T-cell (primary cell): ENCODE data around the gene SYNE2. TPM values are rescaled to one million over a fixed set of nuclear protein-coding genes. Genes with fewer than 3 reads are reported as not detected.
"Not testable (repeated sequence)": the region's sequence is repeated elsewhere in the genome, so short reads cannot be mapped to it uniquely, and the experiment has no call there.

ENCODE experiments used
- ATAC-seq, 4 experiments: fragments of 200-7000 bp in 3 of 4; fragments of 150-1000 bp in 1 of 4; cut with Tn5 transposase; replicated peaks in 1 of 4; 1 replicate in 3 of 4; 2 replicates in 1 of 4; pipeline ENCODE4 v1.10.0; 2021; ENCODE audit warnings: moderate library complexity in 3 of 4, mild to moderate bottlenecking in 2 of 4, moderate number of reproducible peaks in 1 of 4
- CTCF ChIA-PET, 2 donors: fragments of 300-600 bp; sonication (Branson Sonifier 250); formaldehyde crosslinking; loops; one replicate each; lab custom pipeline; 2022; ENCODE audit warnings: antibody characterized with exemption in 2 of 2; lab: Charles Lee
- POLR2A ChIA-PET, 2 donors: fragments of 300-600 bp; sonication (Branson Sonifier 250); formaldehyde crosslinking; loops; one replicate each; lab custom pipeline; 2022; ENCODE audit warnings: antibody characterized with exemption in 2 of 2; lab: Charles Lee
- DNase-seq, 35 experiments: peaks; one replicate each; pipeline versions ENCODE4 v3.0.0 to v3.0.0-alpha.2; 2013 to 2023
- H3K27ac ChIP-seq: one replicate; pipeline ENCODE4 v1.5.1; 2013; ENCODE audit warnings: low read length
- H3K27me3 ChIP-seq, 2 experiments: replicated peaks in 1 of 2; 1 replicate in 1 of 2; 2 replicates in 1 of 2; pipeline versions ENCODE4 v1.6.1 to v1.7.0; 2013; ENCODE audit warnings: low read length in 1 of 2, mixed read lengths in 1 of 2; ENCODE audit not compliant: control insufficient read depth in 2 of 2, insufficient read depth in 2 of 2; ENCODE audit errors: extremely low read depth in 1 of 2
- H3K36me3 ChIP-seq, 2 donors: 1 replicate in 1 of 2; 2 replicates in 1 of 2; pipeline versions ENCODE4 v1.6.1 to v1.7.0; 2013; ENCODE audit warnings: low read length in 1 of 2; ENCODE audit not compliant: control insufficient read depth in 2 of 2, insufficient read depth in 1 of 2; ENCODE audit errors: extremely low read depth in 1 of 2
- H3K4me1 ChIP-seq, 2 experiments: 1 replicate in 1 of 2; 2 replicates in 1 of 2; pipeline versions ENCODE4 v1.6.1 to v1.7.0; 2013; ENCODE audit warnings: low read length in 2 of 2, mixed read lengths in 1 of 2; ENCODE audit not compliant: insufficient read depth in 2 of 2, control insufficient read depth in 1 of 2; ENCODE audit errors: extremely low read depth in 1 of 2
- H3K4me3 ChIP-seq, 2 donors: 1 replicate in 1 of 2; 2 replicates in 1 of 2; pipeline versions ENCODE4 v1.5.1 to v1.7.0; 2013; ENCODE audit warnings: mild to moderate bottlenecking in 2 of 2, low read length in 1 of 2, moderate library complexity in 1 of 2; ENCODE audit not compliant: control insufficient read depth in 1 of 2; ENCODE audit errors: extremely low read depth in 1 of 2
- H3K9me3 ChIP-seq: 2 replicates; pipeline ENCODE4 v1.7.0; 2013
- H3K27ac Mint-ChIP-seq, 2 donors: one replicate each; pipeline ENCODE4 v1.8.0; 2020 to 2021; ENCODE audit warnings: mild to moderate bottlenecking in 2 of 2, mixed read lengths in 2 of 2
- H3K27me3 Mint-ChIP-seq, 2 donors: one replicate each; pipeline ENCODE4 v1.8.0; 2021 to 2022; ENCODE audit warnings: mixed read lengths in 2 of 2
- H3K36me3 Mint-ChIP-seq: one replicate; pipeline ENCODE4 v1.8.0; 2021; ENCODE audit warnings: mixed read lengths
- H3K4me1 Mint-ChIP-seq, 3 donors: one replicate each; pipeline ENCODE4 v1.8.0; 2020 to 2022; ENCODE audit warnings: mixed read lengths in 3 of 3, mild to moderate bottlenecking in 1 of 3
- H3K4me3 Mint-ChIP-seq, 3 donors: one replicate each; pipeline ENCODE4 v1.8.0; 2020 to 2022; ENCODE audit warnings: mild to moderate bottlenecking in 3 of 3, mixed read lengths in 3 of 3, moderate library complexity in 3 of 3
- H3K9me3 Mint-ChIP-seq, 3 donors: one replicate each; pipeline ENCODE4 v1.8.0; 2020 to 2022; ENCODE audit warnings: mixed read lengths in 3 of 3
- WGBS: methylation state at CpG from one replicate; pipeline ENCODE4 v1.1.5; 2013; ENCODE audit warnings: missing lambda C conversion rate; ENCODE audit not compliant: insufficient coverage; 5-methylcytosine and 5-hydroxymethylcytosine counted together
- total RNA-seq, 35 experiments: library from RNA in 6 of 35; stranded (reverse) in 6 of 35; fragments of 120-200 nt in 1 of 35; gene quantifications; one replicate each; pipeline versions ENCODE4 v1.2.1 to v1.2.4 and lab custom pipeline; 2013 to 2026

The SYNE2 gene
- total RNA-seq, 5 donors from 2014 or later (not counting 1 experiment from before 2014, with no cell fraction given), result 150 to 321 (median 229) TPM

GRCh38 chr14:64112867-64113678 is 260.3 kb downstream of the SYNE2 start:
- peaks cover 56% of the 10 kb centered on the region for H3K36me3 Mint-ChIP-seq
- H3K27me3 Mint-ChIP-seq, result no peaks in the 10 kb centered on the region
- H3K4me1 Mint-ChIP-seq, result no peaks in the 10 kb centered on the region
- no peaks in the 10 kb centered on the region for H3K9me3 Mint-ChIP-seq
- ChIA-PET CTCF (no interaction called here), POLR2A (no interaction called here)
- Histone ChIP-seq H3K4me3 (no peak overlapping the region), H3K27ac (no peak overlapping the region), H3K4me1 (no peaks in the 10 kb centered on the region), H3K9me3 (no peaks in the 10 kb centered on the region), H3K36me3 (peaks cover 0 to 64% of the 10 kb centered on the region in 2 donors), H3K27me3 (no peaks in the 10 kb centered on the region)
- ATAC-seq (no peak), DNase-seq (no peak)
- WGBS, result 87% methylated on average over 10 of the region's 17 CpGs
- no peak overlapping the region for H3K27ac Mint-ChIP-seq
- H3K4me3 Mint-ChIP-seq, result no peak overlapping the region

GRCh38 chr14:64114166-64114565 is 261.4 kb downstream of the SYNE2 start:
- WGBS, result 97% methylated on average over 7 of the region's 9 CpGs
- H3K36me3 Mint-ChIP-seq, result peaks cover 62% of the 10 kb centered on the region
- peaks cover 0 to 59% of the 10 kb centered on the region in 2 donors for H3K36me3 ChIP-seq

GRCh38 chr14:64114796-64115195 is 262.0 kb downstream of the SYNE2 start:
- Mint-ChIP-seq H3K27me3 (no peaks in the 10 kb centered on the region), H3K27ac (no peak overlapping the region), H3K4me3 (no peak overlapping the region), H3K36me3 (peaks cover 62% of the 10 kb centered on the region), H3K9me3 (no peaks in the 10 kb centered on the region), H3K4me1 (no peaks in the 10 kb centered on the region)
- ChIA-PET CTCF (no interaction called here), POLR2A (interaction anchor here (0.5 to 0.6 kb wide), 2 partner anchors 800 to 1028 kb away, joined by 4 to 5 read pairs; no protein-coding TSS in a partner anchor)
- Histone ChIP-seq H3K27ac (no peak overlapping the region), H3K9me3 (no peaks in the 10 kb centered on the region), H3K4me1 (no peaks in the 10 kb centered on the region), H3K27me3 (no peaks in the 10 kb centered on the region), H3K36me3 (peaks cover 0 to 60% of the 10 kb centered on the region in 2 donors), H3K4me3 (no peak overlapping the region)
- no peak for DNase-seq
- ATAC-seq, result no peak
- WGBS, result 97% methylated on average over 7 of the region's 7 CpGs

More at GRCh38 chr14:64114166-64114565, 261.4 kb downstream of the SYNE2 start:
- ATAC-seq, result no peak
- H3K27ac ChIP-seq, result no peak overlapping the region
- DNase-seq, result no peak
- ChIA-PET POLR2A (no interaction called here), CTCF (no interaction called here)
- Mint-ChIP-seq H3K27ac (no peak overlapping the region), H3K27me3 (no peaks in the 10 kb centered on the region), H3K4me1 (no peaks in the 10 kb centered on the region), H3K4me3 (no peak overlapping the region), H3K9me3 (no peaks in the 10 kb centered on the region)
- no peaks in the 10 kb centered on the region for H3K4me1 ChIP-seq
- H3K27me3 ChIP-seq, result no peaks in the 10 kb centered on the region
- H3K4me3 ChIP-seq, result no peak overlapping the region
- no peaks in the 10 kb centered on the region for H3K9me3 ChIP-seq

- H3K4me3 Mint-ChIP-seq, result no peak overlapping the region
- Histone ChIP-seq H3K4me3 (no peak overlapping the region), H3K27ac (no peak overlapping the region), H3K4me1 (no peaks in the 10 kb centered on the region), H3K27me3 (no peaks in the 10 kb centered on the region), H3K9me3 (no peaks in the 10 kb centered on the region), H3K36me3 (peaks cover 3 to 56% of the 10 kb centered on the region in 2 donors)
- no peaks in the 10 kb centered on the region for H3K9me3 Mint-ChIP-seq
- no peaks in the 10 kb centered on the region for H3K4me1 Mint-ChIP-seq
- H3K27me3 Mint-ChIP-seq, result no peaks in the 10 kb centered on the region
- CTCF ChIA-PET, result no interaction called here
- no peak for DNase-seq
- H3K27ac Mint-ChIP-seq, result no peak overlapping the region
- ATAC-seq, result no peak
- POLR2A ChIA-PET, result interaction anchor here (0.5 to 0.6 kb wide), 2 partner anchors 799 to 1027 kb away, joined by 4 to 5 read pairs; no protein-coding TSS in a partner anchor
- peaks cover 58% of the 10 kb centered on the region for H3K36me3 Mint-ChIP-seq
- WGBS, result 98% methylated on average over 5 of the region's 6 CpGs
These were observed 262.6 kb downstream of the SYNE2 start for GRCh38 chr14:64115401-64115800.

GRCh38 chr14:64117671-64118402 is 265.0 kb downstream of the SYNE2 start:
- ATAC-seq (no peak), DNase-seq (no peak)
- Mint-ChIP-seq H3K4me3 (no peak overlapping the region), H3K4me1 (no peaks in the 10 kb centered on the region), H3K27me3 (no peaks in the 10 kb centered on the region), H3K27ac (no peak overlapping the region), H3K36me3 (peaks cover 60% of the 10 kb centered on the region), H3K9me3 (no peaks in the 10 kb centered on the region)
- Histone ChIP-seq H3K27me3 (no peaks in the 10 kb centered on the region), H3K4me3 (no peak overlapping the region), H3K36me3 (peaks cover 4 to 74% of the 10 kb centered on the region in 2 donors), H3K9me3 (no peaks in the 10 kb centered on the region), H3K4me1 (no peaks in the 10 kb centered on the region), H3K27ac (no peak overlapping the region)
- POLR2A ChIA-PET, result no interaction called here
- CTCF ChIA-PET, result no interaction called here
- 100% methylated on average over 4 of the region's 11 CpGs for WGBS

GRCh38 chr14:64118403-64118742 is 265.6 kb downstream of the SYNE2 start:
- H3K27ac Mint-ChIP-seq, H3K4me3 Mint-ChIP-seq, H3K4me1 Mint-ChIP-seq, H3K4me1 ChIP-seq, DNase-seq, H3K9me3 Mint-ChIP-seq, H3K27ac ChIP-seq, H3K27me3 Mint-ChIP-seq, H3K4me3 ChIP-seq, POLR2A ChIA-PET, H3K9me3 ChIP-seq, H3K27me3 ChIP-seq, CTCF ChIA-PET, ATAC-seq: not testable (repeated sequence)
- H3K36me3 ChIP-seq, result peaks cover 4 to 74% of the 10 kb centered on the region in 2 donors
- WGBS, result no CpG with 5 or more reads among the region's 7 CpGs
- peaks cover 59% of the 10 kb centered on the region for H3K36me3 Mint-ChIP-seq
